Measurements from ENCODE around the gene STXBP6. TPM values are rescaled to one million over a fixed set of nuclear protein-coding genes. Genes with fewer than 3 reads are reported as not detected.

STXBP6 gene
- total RNA-seq, 1 donor from 2014 or later: 27.4 TPM

DNA sequence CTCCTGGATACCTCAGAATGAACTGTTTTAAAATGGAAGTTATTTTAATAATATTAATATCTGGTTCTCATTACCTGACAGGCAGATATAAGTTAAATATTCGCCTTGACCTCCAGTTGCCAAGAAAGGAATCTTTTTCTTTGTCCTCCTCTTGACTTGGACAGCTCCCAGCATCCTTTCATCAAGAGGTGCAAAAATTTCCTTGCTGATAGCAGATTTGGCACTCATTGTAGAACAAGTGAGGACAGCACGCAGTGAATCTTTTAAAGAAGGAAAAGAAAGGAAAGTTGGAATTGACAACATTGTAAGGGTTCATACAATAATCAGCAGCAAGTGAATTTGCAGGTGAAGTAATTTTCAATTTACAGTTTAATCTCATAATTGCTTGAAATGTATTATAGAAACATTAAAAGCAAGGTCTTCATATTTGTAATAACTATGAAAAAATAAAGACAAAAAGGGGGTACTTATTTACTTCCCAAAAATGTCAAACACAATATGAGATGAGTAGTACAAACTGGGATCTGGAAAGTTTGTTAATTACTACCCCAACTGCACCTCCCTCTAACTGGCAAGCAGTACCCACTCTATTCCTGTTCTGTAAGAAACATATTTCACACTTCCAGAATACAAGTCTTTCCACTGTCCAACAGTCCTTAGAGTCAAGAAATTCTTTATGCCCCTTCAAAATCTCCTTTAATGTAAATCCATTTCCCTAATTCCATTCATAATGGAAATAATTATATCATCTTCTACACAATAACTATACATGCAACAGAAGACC is 75.2 kb downstream of the STXBP6 start:
- Histone ChIP-seq H3K36me3 (no peaks in the 10 kb centered on the region), H3K9me3 (no peaks in the 10 kb centered on the region), H3K27me3 (no peaks in the 10 kb centered on the region), H3K4me1 (no peaks in the 10 kb centered on the region), H3K4me3 (no peak overlapping the region), H3K27ac (peak overlapping the region; percentile 9)
- no peak for DNase-seq
- no peak for ATAC-seq
- intact Hi-C loops (cut with DNase I): no loop called here
- no peak for TF ChIP-seq CTCF (IDR thresholded peaks at IDR 0.05)

DNA sequence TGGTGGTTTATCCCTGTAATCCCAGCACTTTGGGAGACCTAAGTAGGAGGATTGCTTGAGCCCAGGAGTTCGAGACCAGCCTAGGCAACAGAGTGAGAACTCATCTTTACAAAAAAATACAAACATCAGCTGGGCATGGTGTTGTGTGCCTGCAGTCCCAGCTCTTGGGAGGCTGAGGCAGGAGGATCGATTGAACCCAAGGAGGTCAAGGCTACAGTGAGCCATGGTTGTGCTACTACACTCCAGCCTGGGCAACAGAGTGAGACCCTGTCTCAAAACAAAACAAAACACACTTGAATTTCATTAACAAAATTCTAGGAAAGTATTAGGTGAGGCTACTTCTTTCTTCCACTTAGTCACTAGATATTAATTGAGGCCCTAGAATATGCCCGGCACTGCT is 77.1 kb downstream of the STXBP6 start:
- intact Hi-C loops (cut with DNase I): no loop called here
- no peak overlapping the region for H3K4me3 ChIP-seq
- no peak overlapping the region for H3K27ac ChIP-seq
- ATAC-seq: no peak
- no peaks in the 10 kb centered on the region for H3K4me1 ChIP-seq
- TF ChIP-seq CTCF (IDR thresholded peaks at IDR 0.05): no peak
- no peak for DNase-seq
- no peaks in the 10 kb centered on the region for H3K27me3 ChIP-seq
- H3K36me3 ChIP-seq: no peaks in the 10 kb centered on the region
- no peaks in the 10 kb centered on the region for H3K9me3 ChIP-seq

DNA sequence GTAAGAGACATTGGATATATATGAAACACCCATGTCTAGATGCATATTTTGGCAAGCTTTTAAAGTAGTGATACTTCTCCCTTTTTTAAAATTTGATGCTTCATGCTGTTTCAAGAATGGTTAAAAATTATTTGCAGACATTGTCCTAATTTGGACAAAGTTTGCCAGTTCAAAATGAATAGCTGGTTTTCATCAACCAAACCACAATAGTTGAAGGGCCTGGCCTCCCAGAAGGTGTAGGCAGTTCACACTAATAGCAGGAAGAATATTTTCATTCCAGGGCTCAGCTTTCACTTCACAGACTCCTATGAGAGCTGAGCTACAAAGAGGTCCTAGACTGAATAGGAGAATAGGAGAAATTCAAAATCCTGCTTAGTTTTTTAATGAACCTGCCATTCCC is 78.7 kb downstream of the STXBP6 start:
- Histone ChIP-seq H3K4me1 (peaks cover 9% of the 10 kb centered on the region), H3K36me3 (no peaks in the 10 kb centered on the region), H3K27me3 (no peaks in the 10 kb centered on the region), H3K27ac (no peak overlapping the region), H3K9me3 (no peaks in the 10 kb centered on the region), H3K4me3 (no peak overlapping the region)
- intact Hi-C loops (cut with DNase I): no loop called here
- no peak for ATAC-seq
- TF ChIP-seq CTCF (IDR thresholded peaks at IDR 0.05): no peak
- no peak for DNase-seq

DNA sequence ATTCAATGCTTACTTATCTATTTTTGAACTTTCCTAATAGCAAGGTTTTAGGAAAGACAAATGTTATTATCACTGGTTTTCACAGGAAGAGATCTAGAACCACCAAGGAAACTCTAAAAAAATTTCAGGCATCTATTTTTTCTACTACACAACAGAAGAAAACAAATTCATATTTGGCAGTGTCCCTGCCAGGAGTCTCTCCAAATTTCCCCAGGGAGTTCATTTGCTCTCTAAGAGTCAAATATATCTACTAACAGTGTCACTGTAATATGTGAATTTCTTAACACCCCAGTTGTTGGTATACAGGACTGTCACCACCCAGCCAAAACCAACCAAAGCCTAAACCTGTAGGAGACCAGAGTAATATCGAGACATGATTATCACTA is 83.4 kb downstream of the STXBP6 start:
- TF ChIP-seq CTCF (IDR thresholded peaks at IDR 0.05): no peak
- H3K27ac ChIP-seq: peak overlapping the region; percentile 63
- ATAC-seq: no peak

DNA sequence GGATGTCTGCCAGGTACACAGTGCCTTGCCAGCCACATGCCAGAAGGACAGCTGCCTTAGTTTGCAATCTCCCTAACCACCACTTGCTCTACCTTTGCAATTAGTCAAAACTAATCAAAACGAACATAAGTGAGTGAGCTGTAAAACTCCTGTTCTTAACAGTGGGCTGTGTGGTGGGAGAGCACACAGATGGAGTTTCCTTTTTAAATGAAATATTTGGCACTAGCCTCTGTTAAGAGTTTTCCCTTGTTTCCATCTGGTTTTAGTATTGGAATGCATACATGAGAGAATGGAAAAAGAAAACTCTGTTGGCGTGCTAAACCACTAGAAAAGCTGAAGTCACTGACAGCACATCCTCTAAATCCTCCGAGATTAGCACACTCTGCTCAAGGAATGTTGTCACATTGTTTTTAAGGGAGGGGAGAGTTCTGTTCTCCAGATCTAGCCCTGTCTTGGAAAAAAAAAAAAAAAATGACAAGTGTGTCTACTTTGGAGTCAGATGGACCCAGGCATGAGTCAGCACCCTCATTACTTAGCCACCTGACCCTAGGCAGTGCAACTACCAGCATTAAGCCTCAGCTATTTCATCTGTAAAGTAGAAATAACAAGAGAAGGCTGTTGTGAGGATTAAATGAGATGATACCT is 83.9 kb downstream of the STXBP6 start:
- H3K9me3 ChIP-seq: no peaks in the 10 kb centered on the region
- peaks cover 14% of the 10 kb centered on the region for H3K4me1 ChIP-seq
- H3K27me3 ChIP-seq: no peaks in the 10 kb centered on the region
- ATAC-seq: peak; percentile 86
- peak overlapping the region; percentile 63 for H3K27ac ChIP-seq
- intact Hi-C loops (cut with DNase I): no loop called here
- no peak overlapping the region for H3K4me3 ChIP-seq
- no peaks in the 10 kb centered on the region for H3K36me3 ChIP-seq
- TF ChIP-seq CTCF (IDR thresholded peaks at IDR 0.05): no peak
- DNase-seq: no peak

More for the DNA sequence above, 83.4 kb downstream of the STXBP6 start:
- no peak for DNase-seq
- intact Hi-C loops (cut with DNase I): no loop called here
- Histone ChIP-seq H3K9me3 (no peaks in the 10 kb centered on the region), H3K36me3 (no peaks in the 10 kb centered on the region), H3K4me1 (peaks cover 14% of the 10 kb centered on the region), H3K27me3 (no peaks in the 10 kb centered on the region), H3K4me3 (no peak overlapping the region)
